NCI-H1436 (cell line): ENCODE data around the gene KIF21B.
"Not testable (repeated sequence)": the region's sequence is repeated elsewhere in the genome, so short reads cannot be mapped to it uniquely, and the experiment has no call there.

Source experiments
- DNase-seq: peaks from one replicate; lab custom pipeline; 2025; lab: John Stamatoyannopoulos, UW

KIF21B gene

GRCh38 chr1:200947059-200947566 lies 76.4 kb downstream of the KIF21B start:
- DNase-seq, result no peak

- no peak for DNase-seq
Measured at GRCh38 chr1:200945111-200945510, 78.4 kb downstream of the KIF21B start.

- DNase-seq, result no peak
Measured at GRCh38 chr1:200938955-200939354, 84.6 kb downstream of the KIF21B start.

- not testable (repeated sequence) for DNase-seq
Measured at GRCh38 chr1:200935286-200935962, 88.1 kb downstream of the KIF21B start.

- DNase-seq, result no peak
Measured at GRCh38 chr1:200934676-200935245, 88.8 kb downstream of the KIF21B start.

GRCh38 chr1:200931776-200932175 lies 91.7 kb downstream of the KIF21B start:
- no peak for DNase-seq

GRCh38 chr1:200930285-200930684 lies 93.2 kb downstream of the KIF21B start:
- DNase-seq, result not testable (repeated sequence)

- no peak for DNase-seq
Measured at GRCh38 chr1:200929530-200930278, 93.8 kb downstream of the KIF21B start.

GRCh38 chr1:200925831-200926230 lies 97.7 kb downstream of the KIF21B start:
- DNase-seq, result no peak

GRCh38 chr1:200923601-200924000 lies 99.9 kb downstream of the KIF21B start:
- no peak for DNase-seq

- DNase-seq, result no peak
Measured at GRCh38 chr1:200922406-200922805, 101.1 kb downstream of the KIF21B start.

- no peak for DNase-seq
Measured at GRCh38 chr1:200921571-200922110, 101.9 kb downstream of the KIF21B start.
